Stimulated activated CD8-positive, alpha-beta memory T cell treated with anti-CD3 and anti-CD28 coated beads, Interleukin-4, amount 100 ng/mL, for 24 hours (primary cell): Measurements from ENCODE around the gene AKIP1.
"Not testable (repeated sequence)": the region's sequence is repeated elsewhere in the genome, so short reads cannot be mapped to it uniquely, and the experiment has no call there.

Experiments
- DNase-seq: peaks from one replicate; pipeline ENCODE4 v3.0.0-alpha.2; 2020; ENCODE audit warnings: low read depth

Gene AKIP1

DNA sequence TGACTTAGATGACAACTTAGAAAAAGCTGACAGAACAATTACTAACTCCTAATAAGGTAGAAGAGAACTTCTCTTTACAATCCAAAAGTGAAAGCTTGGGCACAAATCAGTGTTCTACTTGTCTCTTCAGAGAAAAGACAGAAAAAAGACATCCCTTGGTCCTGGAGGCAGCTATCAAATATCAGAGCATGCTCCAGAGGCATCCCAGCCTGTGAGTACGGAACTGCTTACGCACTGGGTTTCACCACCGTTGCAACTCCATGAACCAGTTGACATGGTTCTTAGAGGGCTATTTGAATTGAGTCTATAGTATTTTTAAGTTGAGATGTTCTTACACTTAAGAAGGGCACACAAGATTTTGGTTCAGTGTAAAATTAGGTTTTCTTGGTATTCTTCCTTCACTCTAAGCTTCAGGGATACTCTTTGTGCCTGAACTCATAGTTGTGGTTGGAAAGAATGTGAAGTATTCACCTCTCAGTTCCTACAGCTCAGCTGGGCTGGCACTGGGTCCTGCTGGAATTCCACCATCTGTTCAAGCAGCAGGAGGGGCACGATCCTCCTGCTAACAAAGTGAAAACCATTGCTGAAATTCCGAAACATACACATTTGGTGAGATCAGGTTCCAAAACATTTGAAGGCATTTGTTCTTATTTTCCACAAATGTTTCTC, 6.3 kb downstream of the AKIP1 start:
- no peak for DNase-seq

- DNase-seq: no peak
Measured at GRCh38 chr11:8922691-8923090, 11.7 kb downstream of the AKIP1 start.

DNA sequence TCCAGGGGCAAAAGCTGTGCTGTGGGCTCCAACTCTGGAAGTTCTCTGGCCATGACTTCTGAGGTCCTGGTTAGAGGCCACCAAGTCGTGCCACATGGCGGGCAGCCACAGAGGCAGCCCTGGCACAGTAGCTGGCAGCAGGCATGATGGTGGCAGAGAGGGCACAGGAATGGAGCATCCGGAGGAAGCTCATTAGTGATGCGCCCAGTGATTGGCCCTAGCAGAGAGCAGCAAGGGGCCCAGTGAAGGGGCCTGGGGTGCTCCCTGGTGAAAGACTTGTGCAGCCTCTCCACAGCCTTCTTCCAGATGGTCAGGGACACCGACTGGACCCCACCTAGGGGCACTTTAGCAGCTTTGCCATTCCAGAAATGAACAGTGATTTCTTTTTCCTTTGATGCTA, 14.7 kb downstream of the AKIP1 start:
- no peak for DNase-seq

DNA sequence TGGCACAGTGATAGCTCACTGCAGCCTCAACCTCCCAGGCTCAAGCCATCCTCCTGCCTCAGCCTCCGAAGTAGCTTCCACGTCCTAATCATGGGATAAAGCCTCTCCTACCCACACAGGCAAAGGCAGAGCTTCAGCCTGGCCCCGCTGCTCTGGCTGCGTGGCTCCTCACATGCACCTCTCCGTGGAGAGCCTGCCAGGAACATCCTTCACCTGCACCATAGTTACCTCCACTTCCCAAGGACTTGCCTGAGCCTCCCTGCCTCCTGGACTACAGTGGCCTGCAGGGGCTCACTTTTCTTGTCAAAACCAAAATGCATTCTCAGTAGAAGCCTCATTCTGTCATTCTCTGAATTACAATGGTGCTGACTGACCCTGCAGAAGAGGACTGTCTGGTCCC, 15.2 kb downstream of the AKIP1 start:
- DNase-seq: no peak

DNA sequence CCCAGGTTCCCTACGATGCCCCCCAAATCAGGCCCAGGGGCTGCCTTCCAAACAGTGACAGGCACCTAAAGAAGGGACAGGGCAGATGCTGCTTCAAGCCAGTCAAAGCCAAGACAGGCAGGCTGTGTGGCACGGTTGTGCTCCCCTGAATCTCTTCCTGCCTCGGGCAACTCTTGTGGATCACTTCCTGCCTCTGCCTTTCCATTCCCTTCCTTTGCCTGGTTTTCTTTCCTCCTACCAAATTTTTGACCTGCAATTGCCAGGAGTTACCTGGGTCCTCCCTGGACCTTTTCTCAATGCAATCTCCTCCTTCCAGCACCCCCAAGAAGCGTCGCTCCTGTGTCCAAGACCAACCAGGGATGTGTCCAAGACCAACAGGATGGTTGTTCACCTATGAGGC, 16.2 kb downstream of the AKIP1 start:
- no peak for DNase-seq

DNA sequence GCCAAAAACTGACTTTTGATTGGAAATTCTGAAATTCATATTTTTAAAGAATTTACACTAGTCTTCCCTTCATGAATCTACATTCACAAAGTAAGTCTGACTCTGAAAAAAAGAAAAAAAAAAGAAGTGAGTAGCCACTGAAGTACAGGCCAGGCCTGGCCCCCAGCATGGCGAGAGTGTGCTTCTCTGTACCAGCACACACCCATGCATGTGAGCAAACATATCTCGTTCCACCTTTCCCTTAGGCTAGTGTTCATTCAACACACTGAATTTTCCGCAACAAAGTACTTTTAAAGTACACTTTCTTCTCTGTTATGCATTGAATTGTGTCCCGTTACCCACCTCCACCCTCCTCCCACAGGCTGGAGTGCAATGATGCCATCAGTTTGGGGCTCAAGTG, 17.2 kb downstream of the AKIP1 start:
- no peak for DNase-seq

- no peak for DNase-seq
Measured at GRCh38 chr11:8928981-8929615, 18.1 kb downstream of the AKIP1 start.

DNA sequence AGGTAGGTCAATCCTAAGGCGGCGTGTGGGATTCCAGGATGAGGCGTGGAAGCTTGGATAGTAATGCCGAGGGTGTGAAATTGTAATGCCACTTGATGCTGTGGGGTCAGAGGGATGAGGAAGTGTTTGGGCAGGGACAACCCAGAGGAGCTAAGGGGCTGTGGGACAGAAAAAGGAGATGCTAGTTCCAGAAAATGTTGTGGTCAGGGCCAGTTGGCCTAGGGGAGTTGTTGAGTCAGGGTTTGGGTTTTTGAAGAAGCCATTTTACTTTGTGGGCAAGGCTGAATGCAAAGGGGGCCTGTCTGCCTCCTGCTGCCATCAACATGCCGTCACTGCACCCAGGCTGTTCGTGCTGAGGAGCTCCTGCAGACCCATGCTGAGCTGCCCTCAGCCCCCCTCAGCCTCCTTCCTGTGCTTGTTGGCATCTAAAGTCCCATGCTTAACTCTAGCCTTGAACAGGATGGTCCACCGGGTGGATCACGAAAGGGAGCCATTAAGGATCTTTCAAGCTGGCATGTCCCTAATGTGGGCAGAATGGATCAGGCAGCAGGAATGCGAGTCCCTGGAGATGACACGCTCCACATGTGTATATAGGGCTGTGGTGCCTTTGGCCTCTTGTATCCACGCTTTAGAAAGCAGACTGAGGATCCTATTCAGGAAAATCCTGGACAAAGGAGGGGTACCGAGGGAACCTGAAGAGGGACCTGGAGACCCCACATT, 19.6 kb downstream of the AKIP1 start:
- no peak for DNase-seq

GRCh38 chr11:8932564-8933180, 21.7 kb downstream of the AKIP1 start, which contains the start of gene C11orf16:
C11orf16 (minus strand) TSS chr11:8932947; CDS start chr11:8932308, 639 bp downstream.
- DNase-seq: no peak

DNA sequence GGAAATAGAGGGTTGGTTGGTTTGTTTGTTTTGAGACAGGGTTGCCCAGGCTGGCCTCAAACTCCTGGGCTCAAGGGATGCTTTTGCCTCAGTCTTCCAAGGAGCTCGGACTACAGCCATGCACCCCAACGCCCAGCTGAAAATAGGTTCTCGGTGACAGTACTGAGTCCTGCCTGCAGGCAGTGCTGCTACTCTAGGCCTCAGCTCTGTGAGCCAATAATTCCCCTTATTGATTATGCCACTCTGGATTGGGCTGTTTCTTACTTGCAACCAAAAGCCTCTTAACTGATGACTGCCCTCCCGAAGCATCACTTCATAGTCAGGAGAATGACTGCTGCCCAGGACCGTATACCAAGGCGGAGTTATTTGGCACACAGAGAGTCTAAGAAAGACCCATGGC, 22.9 kb downstream of the AKIP1 start:
- DNase-seq: no peak

DNA sequence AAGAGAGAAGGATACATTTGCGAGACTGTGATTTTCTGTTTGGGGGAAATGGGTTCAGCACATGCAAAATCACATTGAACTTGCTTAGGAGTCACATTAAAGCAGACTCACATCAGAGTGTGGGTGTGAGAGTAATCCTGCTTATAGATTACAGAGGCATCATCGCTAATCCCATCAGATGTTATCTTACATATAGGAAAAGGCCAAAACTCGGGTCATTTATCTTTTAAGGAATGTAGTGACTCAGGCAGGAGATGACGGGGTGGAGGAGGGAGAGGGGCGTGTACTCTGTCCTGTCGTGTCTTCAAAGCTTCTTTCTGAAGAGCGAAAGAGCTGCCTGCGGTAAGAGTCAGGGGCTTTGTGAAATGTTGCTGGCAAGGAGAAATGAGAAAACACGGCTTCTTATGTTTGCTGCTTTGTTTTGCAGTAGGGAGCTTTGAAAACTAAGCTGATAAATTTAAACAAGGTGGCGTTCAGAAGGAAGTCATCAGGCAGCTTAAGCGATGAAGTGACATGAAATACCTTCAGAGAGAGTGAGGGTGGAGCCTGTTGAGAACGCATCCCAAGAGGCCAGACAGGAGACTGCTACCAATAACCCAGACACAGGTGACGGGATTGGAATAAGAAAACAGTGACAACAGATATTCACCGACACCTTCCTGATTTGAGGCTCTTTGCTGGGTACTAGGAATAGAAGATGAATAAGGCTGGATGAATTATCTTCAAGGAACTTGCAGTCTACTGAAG, 23.9 kb downstream of the AKIP1 start:
- no peak for DNase-seq

GRCh38 chr11:8935789-8936188, 24.8 kb downstream of the AKIP1 start:
- DNase-seq: not testable (repeated sequence)

GRCh38 chr11:8937159-8937558, 26.2 kb downstream of the AKIP1 start:
- DNase-seq: no peak

DNA sequence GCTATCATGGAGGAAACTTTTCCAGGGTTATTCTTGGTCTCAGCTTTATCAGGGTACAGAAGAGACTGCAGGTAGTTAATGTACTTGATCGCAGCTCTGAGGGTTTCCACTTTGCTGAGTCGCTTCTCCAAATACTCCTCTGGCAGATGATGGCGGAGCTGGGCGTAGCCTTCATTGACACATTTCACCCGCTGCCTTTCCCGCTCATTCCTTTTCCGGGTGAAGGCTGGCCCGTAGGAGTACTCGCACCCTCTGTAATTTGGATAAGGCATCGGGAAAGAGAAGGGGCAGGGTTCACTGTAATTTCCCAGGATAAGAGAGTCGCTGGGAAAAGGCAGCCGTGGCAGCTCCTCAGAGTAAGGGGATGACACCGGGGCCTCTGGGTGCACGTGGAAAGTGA, 26.7 kb downstream of the AKIP1 start:
- no peak for DNase-seq

- DNase-seq: no peak
Measured at GRCh38 chr11:8941341-8942103, 30.5 kb downstream of the AKIP1 start.

GRCh38 chr11:8942518-8943066, 31.6 kb downstream of the AKIP1 start, which contains the start of gene ASCL3:
ASCL3 (minus strand) TSS chr11:8943016; CDS start chr11:8938161, 4,855 bp downstream.
- no peak for DNase-seq

DNA sequence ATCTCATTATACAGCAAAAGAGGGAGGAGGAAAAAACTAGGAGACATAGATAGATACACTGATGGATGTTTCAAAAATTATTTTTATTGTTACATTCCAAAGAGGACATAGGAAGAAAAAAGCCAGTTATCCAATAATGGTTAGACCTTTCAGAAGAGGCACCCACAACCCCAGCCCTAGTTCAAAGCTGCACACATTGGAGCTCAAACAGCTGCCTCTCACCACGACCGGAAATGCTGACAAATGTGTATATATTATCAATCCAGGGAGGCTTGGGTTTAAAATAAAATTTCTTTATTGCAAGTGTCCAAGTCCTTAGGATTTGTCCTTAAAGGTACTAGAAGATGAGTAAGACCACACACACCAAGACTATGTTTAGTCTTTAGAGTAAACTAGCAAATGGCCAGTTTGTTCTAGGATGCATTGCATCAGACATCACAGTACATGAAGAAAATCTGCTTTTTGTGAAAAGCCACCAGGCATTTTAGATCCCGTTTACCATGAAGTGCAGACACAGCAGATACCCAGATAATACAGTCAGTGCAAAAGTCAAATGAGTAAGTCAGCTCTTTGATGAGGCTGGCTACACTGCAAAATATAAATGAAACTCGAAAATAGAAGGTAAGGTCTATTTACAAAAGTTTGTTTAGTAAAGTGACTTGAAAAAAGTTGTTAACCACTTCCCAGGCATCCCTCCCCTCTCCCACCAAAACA, 36.4 kb downstream of the AKIP1 start:
- DNase-seq: no peak

GRCh38 chr11:8948886-8949285, 37.9 kb downstream of the AKIP1 start:
- no peak for DNase-seq

GRCh38 chr11:8956860-8957259, 45.9 kb downstream of the AKIP1 start:
- no peak for DNase-seq

GRCh38 chr11:8959546-8960166, 48.7 kb downstream of the AKIP1 start:
- DNase-seq: no peak
